Hepatocyte (in vitro differentiated cells): ENCODE data around the gene TRRAP.

Source experiments
- CTCF ChIP-seq: fragments of 200-600 bp; sonication (generic); IDR thresholded peaks from 2 replicates; pipeline ENCODE4 v1.5.1; 2016; ENCODE audit warnings: antibody characterized with exemption, mild to moderate bottlenecking; ENCODE audit not compliant: poor library complexity
- EZH2 ChIP-seq: fragments of 200-600 bp; sonication (generic); IDR thresholded peaks from 2 replicates; pipeline ENCODE4 v1.6.1; 2016; ENCODE audit warnings: antibody characterized with exemption, mild to moderate bottlenecking, borderline replicate concordance

DNA sequence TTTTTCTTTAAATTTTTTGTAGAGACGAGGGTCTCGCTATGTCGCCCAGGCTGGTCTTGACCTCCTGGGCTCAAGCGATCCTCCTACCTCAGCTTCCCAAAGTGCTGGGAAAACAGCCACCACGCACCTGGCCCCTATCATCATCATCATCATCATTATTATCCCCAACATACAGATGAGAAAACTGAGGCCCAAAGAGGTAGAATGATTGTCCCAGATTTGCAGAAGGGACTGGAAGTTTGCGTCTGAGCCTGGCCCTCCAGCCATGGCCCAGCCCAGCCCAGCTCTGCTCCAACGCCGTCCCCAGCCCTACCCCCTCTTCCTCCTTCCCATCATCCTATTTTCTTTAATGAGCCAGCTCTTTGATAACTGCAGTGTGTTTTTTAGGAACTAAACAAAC is 43.4 kb upstream of the TRRAP start:
- TF ChIP-seq CTCF (no peak), EZH2 (no peak)
